ENCODE measurements around the gene HARBI1.

- TF ChIP-seq SMC3 (IDR thresholded peaks at IDR 0.05; ENCODE audit: low read depth, low read length) (no peak), YY1 (IDR thresholded peaks at IDR 0.05; ENCODE audit: low read depth) (no peak), RAD21 (IDR thresholded peaks at IDR 0.05; ENCODE audit: low read length) (no peak), CTCF (IDR thresholded peaks at IDR 0.05) (no peak), EP300 (IDR thresholded peaks at IDR 0.05; ENCODE audit: borderline replicate concordance in 1 of 2, low read depth in 1 of 2, low read length in 1 of 2) (no peak), GABPA (IDR thresholded peaks at IDR 0.05; ENCODE audit: low read depth) (no peak), ZBTB33 (IDR thresholded peaks at IDR 0.05; ENCODE audit: borderline replicate concordance, low read depth) (no peak), POLR2AphosphoS5 (IDR thresholded peaks at IDR 0.05; ENCODE audit: low read depth, low read length) (no peak), MXI1 (IDR thresholded peaks at IDR 0.05; ENCODE audit: low read depth, low read length) (no peak), REST (IDR thresholded peaks at IDR 0.05; ENCODE audit: low read depth, low read length) (no peak)
These were observed 22.2 kb downstream of the HARBI1 start for GRCh38 chr11:46594785-46595184.

All from SK-N-SH (cell line).